HCT116 (cell line): Measurements from ENCODE around the gene DEPDC4. TPM values are rescaled to one million over a fixed set of nuclear protein-coding genes. Genes with fewer than 3 reads are reported as not detected.

ENCODE experiments used
- ATAC-seq: fragments of 200-7000 bp; cut with Tn5 transposase; 2 replicates; pipeline ENCODE4 v1.9.1; 2020; ENCODE audit warnings: mild to moderate bottlenecking, moderate library complexity
- BruUV-seq: library from RNA; stranded (reverse); fragments of 400-500 nt; replicated peaks from 2 replicates; lab custom pipeline; 2021; lab: Mats Ljungman, UMichigan
- CTCF ChIA-PET: fragments of 300-600 bp; sonication (Branson Sonifier 250); formaldehyde crosslinking; loops from one replicate; lab custom pipeline; 2021; ENCODE audit warnings: antibody characterized with exemption; lab: Charles Lee
- POLR2A ChIA-PET: fragments of 300-600, 350-600 bp; sonication (Branson Sonifier 250); formaldehyde crosslinking; loops from one replicate; lab custom pipeline; 2021; ENCODE audit warnings: antibody characterized with exemption; lab: Charles Lee
- RAD21 ChIA-PET, 2 experiments: fragments of 300-600 bp; sonication (Branson Sonifier 250); formaldehyde crosslinking; loops; one replicate each; lab custom pipeline; 2023; ENCODE audit warnings: low total read pairs in 2 of 2; ENCODE audit not compliant: uncharacterized antibody in 2 of 2, unreplicated experiment in 2 of 2, low non-redundant PET in 1 of 2; lab: Charles Lee
- DNase-seq: peaks from one replicate; pipeline ENCODE4 v3.0.0-alpha.2; 2010; ENCODE audit warnings: low read depth, low spot score
- H2AFZ ChIP-seq: fragments of 200-600 bp; shearing (Covaris generic), sonication (generic); 2 replicates; pipeline ENCODE4 v1.6.1; 2017; ENCODE audit warnings: low read depth, mixed run types, mixed read lengths, antibody characterized with exemption, low read length; ENCODE audit not compliant: poor library complexity, severe bottlenecking
- H3K27ac ChIP-seq: 2 replicates; pipeline ENCODE4 v1.5.1; 2012; ENCODE audit warnings: low read depth, low read length
- H3K27me3 ChIP-seq: fragments of 200-600 bp; sonication (generic); 2 replicates; pipeline ENCODE4 v1.6.1; 2016; ENCODE audit warnings: mixed run types, low read length, mixed read lengths; ENCODE audit not compliant: insufficient read depth
- H3K36me3 ChIP-seq, 2 experiments: fragments of 200-500 bp in 1 of 2; fragments of 200-600 bp in 1 of 2; sonication (Bioruptor generic) in 1 of 2; sonication (generic) in 1 of 2; 2 replicates each; pipeline versions ENCODE4 v1.5.1 to v1.6.1; 2014 to 2016; ENCODE audit warnings: low read length in 2 of 2, inconsistent platforms in 1 of 2, mixed read lengths in 1 of 2, mixed run types in 1 of 2; ENCODE audit not compliant: insufficient read depth in 2 of 2, control insufficient read depth in 1 of 2
- H3K4me1 ChIP-seq, 2 experiments: fragments of 200-600 bp in 1 of 2; sonication (generic) in 1 of 2; 2 replicates each; pipeline versions ENCODE4 v1.5.1 to v1.6.1; 2012 to 2017; ENCODE audit warnings: low read length in 2 of 2, inconsistent platforms in 1 of 2, mild to moderate bottlenecking in 1 of 2, mixed read lengths in 1 of 2, mixed run types in 1 of 2, moderate library complexity in 1 of 2; ENCODE audit not compliant: insufficient read depth in 2 of 2, control insufficient read depth in 1 of 2
- H3K4me2 ChIP-seq: fragments of 200-600 bp; sonication (generic); 2 replicates; pipeline ENCODE4 v1.6.1; 2017; ENCODE audit warnings: mixed run types, low read length, mixed read lengths
- H3K4me3 ChIP-seq, 2 experiments: fragments of 200-600 bp in 1 of 2; sonication (generic) in 1 of 2; replicated peaks in 1 of 2; 2 replicates each; pipeline ENCODE4 v1.5.1; 2011 to 2016; ENCODE audit warnings: low read length in 2 of 2, control low read depth in 1 of 2, low read depth in 1 of 2, mild to moderate bottlenecking in 1 of 2, mixed read lengths in 1 of 2, mixed run types in 1 of 2
- H3K79me2 ChIP-seq: fragments of 200-600 bp; sonication (generic); 2 replicates; pipeline ENCODE4 v1.6.1; 2017; ENCODE audit warnings: mild to moderate bottlenecking, mixed run types, low read length, moderate library complexity, mixed read lengths; ENCODE audit not compliant: insufficient read depth
- H3K9ac ChIP-seq: fragments of 200-600 bp; sonication (generic); 2 replicates; pipeline ENCODE4 v1.6.1; 2016; ENCODE audit warnings: low read length, mixed read lengths
- H3K9me2 ChIP-seq: fragments of 200-600 bp; sonication (generic), shearing (Covaris generic); 2 replicates; pipeline ENCODE4 v1.6.1; 2017; ENCODE audit warnings: mixed run types, mild to moderate bottlenecking, moderate library complexity; ENCODE audit not compliant: insufficient read depth
- H3K9me3 ChIP-seq, 2 experiments: fragments of 200-500 bp in 1 of 2; fragments of 200-600 bp in 1 of 2; sonication (Bioruptor generic) in 1 of 2; sonication (generic) in 1 of 2; 2 replicates each; pipeline ENCODE4 v1.6.1; 2014 to 2017; ENCODE audit warnings: low read length in 2 of 2, mixed read lengths in 2 of 2, inconsistent platforms in 1 of 2, low read depth in 1 of 2, mild to moderate bottlenecking in 1 of 2, mixed run types in 1 of 2, moderate library complexity in 1 of 2; ENCODE audit not compliant: control insufficient read depth in 1 of 2, insufficient read depth in 1 of 2
- H4K20me1 ChIP-seq: fragments of 200-600 bp; sonication (generic), shearing (Covaris generic); 2 replicates; pipeline ENCODE4 v1.6.1; 2017; ENCODE audit warnings: mixed run types, mild to moderate bottlenecking, moderate library complexity; ENCODE audit not compliant: insufficient read depth
- CEBPB ChIP-seq: IDR thresholded peaks from 2 replicates; pipeline ENCODE4 v1.6.1; 2012; ENCODE audit warnings: low read depth
- ELF1 ChIP-seq: IDR thresholded peaks from 2 replicates; pipeline ENCODE4 v1.6.1; 2012; ENCODE audit warnings: low read depth, borderline replicate concordance
- EZH2phosphoT487 ChIP-seq: fragments of 200-600 bp; IDR thresholded peaks from 2 replicates; pipeline ENCODE4 v1.6.1; 2018; ENCODE audit warnings: antibody characterized with exemption, borderline replicate concordance
- FOSL1 ChIP-seq: IDR thresholded peaks from 2 replicates; pipeline ENCODE4 v1.6.1; 2012; ENCODE audit warnings: low read depth
- POLR2A ChIP-seq: IDR thresholded peaks from 2 replicates; pipeline ENCODE4 v1.7.0; 2011; ENCODE audit warnings: borderline replicate concordance; ENCODE audit not compliant: insufficient read depth, insufficient read length; ENCODE audit errors: extremely low read depth
- POLR2AphosphoS5 ChIP-seq: IDR thresholded peaks from 2 replicates; pipeline ENCODE4 v1.6.1; 2011; ENCODE audit warnings: mild to moderate bottlenecking, low read depth, low read length, moderate library complexity
- RAD21 ChIP-seq: IDR thresholded peaks from 2 replicates; pipeline ENCODE4 v1.6.1; 2012; ENCODE audit warnings: low read depth, mild to moderate bottlenecking
- SIN3A ChIP-seq: IDR thresholded peaks from 2 replicates; pipeline ENCODE4 v1.6.1; 2012; ENCODE audit warnings: low read depth
- SRF ChIP-seq: IDR thresholded peaks from 2 replicates; pipeline ENCODE4 v1.6.1; 2012; ENCODE audit warnings: low read depth
- TCF7L2 ChIP-seq: IDR thresholded peaks from 2 replicates; pipeline ENCODE4 v1.7.0; 2011; ENCODE audit warnings: borderline replicate concordance, inconsistent platforms; ENCODE audit not compliant: insufficient read depth, insufficient read length; ENCODE audit errors: extremely low read depth
- YY1 ChIP-seq: IDR thresholded peaks from 2 replicates; pipeline ENCODE4 v1.6.1; 2011; ENCODE audit warnings: low read length, low read depth, moderate library complexity, mild to moderate bottlenecking; ENCODE audit not compliant: insufficient replicate concordance; ENCODE audit errors: extremely low read depth
- ZFX ChIP-seq: fragments of 450-650 bp; IDR thresholded peaks from 2 replicates; pipeline ENCODE4 v1.6.1; 2017
- intact Hi-C: fragments of 100-400 bp; cut with micrococcal nuclease; formaldehyde crosslinking; loops from 2 replicates; pipeline ENCODE4 v1.10.0; 2022
- total RNA-seq: library from RNA; stranded (reverse); gene quantifications from one replicate; pipeline ENCODE4 v1.2.1, GENCODE V29; 2021; ENCODE audit not compliant: unreplicated experiment
- TF ChIP-seq, protein P1 (sequence below): IDR thresholded peaks from 2 replicates; pipeline ENCODE4 v1.6.1; 2012
- TF ChIP-seq, protein P2 (sequence below), 3 experiments: fragments of 200-600 bp in 1 of 3; sonication (generic) in 1 of 3; IDR thresholded peaks in 2 of 3; conservative IDR thresholded peaks in 1 of 3; 2 replicates each; pipeline ENCODE4 v1.5.1; 2012 to 2017; ENCODE audit warnings: low read depth in 2 of 3, low read length in 2 of 3, antibody characterized with exemption in 1 of 3, borderline replicate concordance in 1 of 3, control low read depth in 1 of 3, mild to moderate bottlenecking in 1 of 3, mixed read lengths in 1 of 3, mixed run types in 1 of 3, moderate library complexity in 1 of 3; ENCODE audit not compliant: insufficient read depth in 1 of 3
- TF ChIP-seq, protein P3 (sequence below): IDR thresholded peaks from 2 replicates; pipeline ENCODE4 v1.6.1; 2012; ENCODE audit warnings: low read depth

DEPDC4 gene
- total RNA-seq, 1 experiment from 2014 or later = 3.4 TPM

DNA sequence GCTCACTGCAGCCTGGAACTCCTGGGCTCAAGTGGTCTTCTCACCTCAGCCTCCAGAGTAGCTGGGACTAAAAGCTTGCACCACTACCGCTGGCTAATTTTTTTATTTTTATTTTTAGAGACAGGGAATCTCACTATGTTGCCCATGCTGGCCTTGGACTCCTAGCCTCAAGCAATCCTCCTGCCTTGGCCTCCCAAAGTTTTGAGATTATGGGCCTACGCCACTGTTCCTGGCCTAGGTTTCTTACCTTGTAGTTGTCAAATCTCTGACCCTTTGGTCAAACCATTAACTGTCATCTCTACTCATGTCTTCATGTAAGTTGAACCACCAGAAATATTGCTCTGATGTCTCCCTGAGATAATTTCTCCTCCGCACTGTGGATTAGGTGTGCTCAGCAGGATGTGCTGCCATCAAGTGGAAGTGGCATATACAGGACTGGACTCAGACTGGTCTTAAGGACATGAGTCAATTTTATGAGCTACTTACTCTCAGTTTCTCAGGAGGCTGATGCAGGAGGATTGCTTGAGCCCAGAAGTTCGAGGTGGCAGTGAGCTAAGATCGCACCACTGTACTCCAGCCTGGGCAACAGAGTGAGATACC lies 37.7 kb downstream of the DEPDC4 start:
- H3K4me3 ChIP-seq = no peak overlapping the region
- intact Hi-C loops = no loop called here
- H3K9me3 ChIP-seq = no peaks in the 10 kb centered on the region
- ATAC-seq = peak; percentile 81
- no peak overlapping the region for H3K4me2 ChIP-seq
- RAD21 ChIA-PET = no interaction called here
- no peak for TF ChIP-seq TCF7L2
- TF ChIP-seq, protein P1, sequence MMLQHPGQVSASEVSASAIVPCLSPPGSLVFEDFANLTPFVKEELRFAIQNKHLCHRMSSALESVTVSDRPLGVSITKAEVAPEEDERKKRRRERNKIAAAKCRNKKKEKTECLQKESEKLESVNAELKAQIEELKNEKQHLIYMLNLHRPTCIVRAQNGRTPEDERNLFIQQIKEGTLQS = no peak
- TF ChIP-seq ELF1 = no peak
- TF ChIP-seq, protein P2, sequence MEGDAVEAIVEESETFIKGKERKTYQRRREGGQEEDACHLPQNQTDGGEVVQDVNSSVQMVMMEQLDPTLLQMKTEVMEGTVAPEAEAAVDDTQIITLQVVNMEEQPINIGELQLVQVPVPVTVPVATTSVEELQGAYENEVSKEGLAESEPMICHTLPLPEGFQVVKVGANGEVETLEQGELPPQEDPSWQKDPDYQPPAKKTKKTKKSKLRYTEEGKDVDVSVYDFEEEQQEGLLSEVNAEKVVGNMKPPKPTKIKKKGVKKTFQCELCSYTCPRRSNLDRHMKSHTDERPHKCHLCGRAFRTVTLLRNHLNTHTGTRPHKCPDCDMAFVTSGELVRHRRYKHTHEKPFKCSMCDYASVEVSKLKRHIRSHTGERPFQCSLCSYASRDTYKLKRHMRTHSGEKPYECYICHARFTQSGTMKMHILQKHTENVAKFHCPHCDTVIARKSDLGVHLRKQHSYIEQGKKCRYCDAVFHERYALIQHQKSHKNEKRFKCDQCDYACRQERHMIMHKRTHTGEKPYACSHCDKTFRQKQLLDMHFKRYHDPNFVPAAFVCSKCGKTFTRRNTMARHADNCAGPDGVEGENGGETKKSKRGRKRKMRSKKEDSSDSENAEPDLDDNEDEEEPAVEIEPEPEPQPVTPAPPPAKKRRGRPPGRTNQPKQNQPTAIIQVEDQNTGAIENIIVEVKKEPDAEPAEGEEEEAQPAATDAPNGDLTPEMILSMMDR (IDR thresholded peaks at IDR 0.05 in 2 of 3, conservative IDR thresholded peaks at IDR 0.05 in 1 of 3; ENCODE audit: borderline replicate concordance in 1 of 3, insufficient read depth in 1 of 3, low read depth in 2 of 3, low read length in 2 of 3) = peak; percentile 24 to 39 (median 28); a peak in 4 of 6 replicates
- TF ChIP-seq EZH2phosphoT487 = no peak
- peak; percentile 64 for TF ChIP-seq RAD21
- no peak for TF ChIP-seq SRF
- TF ChIP-seq POLR2AphosphoS5 = no peak
- no peak for TF ChIP-seq CEBPB
- TF ChIP-seq, protein P3, sequence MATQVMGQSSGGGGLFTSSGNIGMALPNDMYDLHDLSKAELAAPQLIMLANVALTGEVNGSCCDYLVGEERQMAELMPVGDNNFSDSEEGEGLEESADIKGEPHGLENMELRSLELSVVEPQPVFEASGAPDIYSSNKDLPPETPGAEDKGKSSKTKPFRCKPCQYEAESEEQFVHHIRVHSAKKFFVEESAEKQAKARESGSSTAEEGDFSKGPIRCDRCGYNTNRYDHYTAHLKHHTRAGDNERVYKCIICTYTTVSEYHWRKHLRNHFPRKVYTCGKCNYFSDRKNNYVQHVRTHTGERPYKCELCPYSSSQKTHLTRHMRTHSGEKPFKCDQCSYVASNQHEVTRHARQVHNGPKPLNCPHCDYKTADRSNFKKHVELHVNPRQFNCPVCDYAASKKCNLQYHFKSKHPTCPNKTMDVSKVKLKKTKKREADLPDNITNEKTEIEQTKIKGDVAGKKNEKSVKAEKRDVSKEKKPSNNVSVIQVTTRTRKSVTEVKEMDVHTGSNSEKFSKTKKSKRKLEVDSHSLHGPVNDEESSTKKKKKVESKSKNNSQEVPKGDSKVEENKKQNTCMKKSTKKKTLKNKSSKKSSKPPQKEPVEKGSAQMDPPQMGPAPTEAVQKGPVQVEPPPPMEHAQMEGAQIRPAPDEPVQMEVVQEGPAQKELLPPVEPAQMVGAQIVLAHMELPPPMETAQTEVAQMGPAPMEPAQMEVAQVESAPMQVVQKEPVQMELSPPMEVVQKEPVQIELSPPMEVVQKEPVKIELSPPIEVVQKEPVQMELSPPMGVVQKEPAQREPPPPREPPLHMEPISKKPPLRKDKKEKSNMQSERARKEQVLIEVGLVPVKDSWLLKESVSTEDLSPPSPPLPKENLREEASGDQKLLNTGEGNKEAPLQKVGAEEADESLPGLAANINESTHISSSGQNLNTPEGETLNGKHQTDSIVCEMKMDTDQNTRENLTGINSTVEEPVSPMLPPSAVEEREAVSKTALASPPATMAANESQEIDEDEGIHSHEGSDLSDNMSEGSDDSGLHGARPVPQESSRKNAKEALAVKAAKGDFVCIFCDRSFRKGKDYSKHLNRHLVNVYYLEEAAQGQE = no peak
- TF ChIP-seq SIN3A = no peak
- TF ChIP-seq YY1 = no peak
- no peak for TF ChIP-seq FOSL1
- no peak for TF ChIP-seq POLR2A
- no peak for TF ChIP-seq ZFX
- TF ChIP-seq, all 23 proteins: peak for 2
- Histone ChIP-seq H3K9ac (no peak overlapping the region), H3K27me3 (no peaks in the 10 kb centered on the region), H3K36me3 (0 out of 4 replicates have a peak, but pooled peaks cover 0 to 2% of the 10 kb centered on the region in 2 experiments), H2AFZ (no peak overlapping the region), H3K79me2 (no peaks in the 10 kb centered on the region), H3K27ac (no peak overlapping the region), H3K4me1 (peaks cover under 1 to 3% of the 10 kb centered on the region in 2 experiments; a peak in 3 of 4 replicates), H4K20me1 (no peaks in the 10 kb centered on the region), H3K9me2 (no peaks in the 10 kb centered on the region)
- peak; percentile 15 for DNase-seq
- POLR2A ChIA-PET = interaction anchor here (0.7 to 1.3 kb wide), 2 partner anchors 10 to 38 kb away, joined by 3 to 5 read pairs; partner anchors contain the start of genes DEPDC4 and SCYL2
- no TSS peak for BruUV-seq
- CTCF ChIA-PET = interaction anchor here (0.5 to 1.5 kb wide), 8 partner anchors 15 to 418 kb away, joined by 3 to 5 read pairs (median 4); partner anchors contain the start of genes ACTR6, DEPDC4 and SCYL2
